Suppressor macrophage (primary cell): ENCODE data around the gene FITM1.
A peak's percentile ranks its signal among the peaks of the same experiment; 100 is the strongest.
"Not testable (repeated sequence)": the region's sequence is repeated elsewhere in the genome, so short reads cannot be mapped to it uniquely, and the experiment has no call there.

Experiments used
- DNase-seq, 4 experiments: peaks; one replicate each; pipeline ENCODE4 v3.0.0-alpha.2; 2020 to 2022

Gene FITM1

DNA sequence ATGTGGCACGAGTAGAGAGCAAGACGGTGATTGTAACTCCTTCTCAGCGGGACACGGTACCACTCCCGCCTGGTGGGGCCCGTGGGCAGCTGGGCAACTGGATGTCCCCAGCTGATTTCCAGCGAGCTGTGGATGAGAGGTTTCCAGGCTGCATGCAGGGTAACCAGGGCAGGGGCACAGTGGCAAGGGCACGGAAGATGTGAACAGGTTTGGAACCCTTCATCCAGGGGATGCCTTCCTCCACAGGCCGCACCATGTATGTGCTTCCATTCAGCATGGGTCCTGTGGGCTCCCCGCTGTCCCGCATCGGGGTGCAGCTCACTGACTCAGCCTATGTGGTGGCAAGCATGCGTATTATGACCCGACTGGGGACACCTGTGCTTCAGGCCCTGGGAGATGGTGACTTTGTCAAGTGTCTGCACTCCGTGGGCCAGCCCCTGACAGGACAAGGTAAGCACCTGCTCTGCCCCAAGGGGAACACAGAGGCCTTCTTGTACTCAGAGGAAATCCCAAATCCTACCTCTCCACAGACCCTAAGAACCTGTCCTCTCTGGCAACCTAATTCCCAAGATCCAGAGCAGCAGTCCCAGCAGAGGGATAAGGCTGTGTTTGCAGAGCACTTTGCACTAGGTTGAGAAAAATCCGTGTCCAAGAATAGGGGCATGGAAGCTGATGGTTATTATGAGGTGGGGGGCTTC, 32.1 kb upstream of the FITM1 start:
- DNase-seq: no peak

DNA sequence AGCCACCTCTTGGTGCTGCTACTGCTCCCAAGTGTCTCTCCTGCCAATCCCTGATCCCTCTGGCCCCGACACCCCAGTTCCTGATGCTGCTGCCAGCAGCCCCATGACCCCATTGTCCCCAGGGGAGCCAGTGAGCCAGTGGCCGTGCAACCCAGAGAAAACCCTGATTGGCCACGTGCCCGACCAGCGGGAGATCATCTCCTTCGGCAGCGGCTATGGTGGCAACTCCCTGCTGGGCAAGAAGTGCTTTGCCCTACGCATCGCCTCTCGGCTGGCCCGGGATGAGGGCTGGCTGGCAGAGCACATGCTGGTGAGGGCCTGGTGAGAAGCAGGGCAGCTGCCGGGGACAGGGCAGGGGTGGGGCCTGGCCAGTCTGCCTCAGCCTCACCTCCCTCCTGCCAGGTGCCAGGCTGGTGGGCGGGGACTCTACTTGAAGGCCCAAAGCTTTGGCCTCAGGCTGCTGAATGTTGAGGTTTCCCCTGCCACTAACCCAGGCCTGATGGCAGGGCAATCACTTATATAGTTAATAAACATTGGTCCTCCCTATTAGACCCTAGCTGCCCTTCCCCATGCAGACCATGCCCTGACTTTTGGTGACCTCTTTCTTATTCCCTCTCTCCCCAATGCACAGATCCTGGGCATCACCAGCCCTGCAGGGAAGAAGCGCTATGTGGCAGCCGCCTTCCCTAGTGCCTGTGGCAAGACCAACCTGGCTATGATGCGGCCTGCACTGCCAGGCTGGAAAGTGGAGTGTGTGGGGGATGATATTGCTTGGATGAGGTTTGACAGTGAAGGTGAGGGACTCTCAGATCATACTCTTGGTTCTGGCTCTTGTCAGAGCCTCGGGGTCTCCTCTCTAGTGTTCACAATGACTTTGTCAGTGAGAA, 31.3 kb upstream of the FITM1 start:
- DNase-seq: no peak

DNA sequence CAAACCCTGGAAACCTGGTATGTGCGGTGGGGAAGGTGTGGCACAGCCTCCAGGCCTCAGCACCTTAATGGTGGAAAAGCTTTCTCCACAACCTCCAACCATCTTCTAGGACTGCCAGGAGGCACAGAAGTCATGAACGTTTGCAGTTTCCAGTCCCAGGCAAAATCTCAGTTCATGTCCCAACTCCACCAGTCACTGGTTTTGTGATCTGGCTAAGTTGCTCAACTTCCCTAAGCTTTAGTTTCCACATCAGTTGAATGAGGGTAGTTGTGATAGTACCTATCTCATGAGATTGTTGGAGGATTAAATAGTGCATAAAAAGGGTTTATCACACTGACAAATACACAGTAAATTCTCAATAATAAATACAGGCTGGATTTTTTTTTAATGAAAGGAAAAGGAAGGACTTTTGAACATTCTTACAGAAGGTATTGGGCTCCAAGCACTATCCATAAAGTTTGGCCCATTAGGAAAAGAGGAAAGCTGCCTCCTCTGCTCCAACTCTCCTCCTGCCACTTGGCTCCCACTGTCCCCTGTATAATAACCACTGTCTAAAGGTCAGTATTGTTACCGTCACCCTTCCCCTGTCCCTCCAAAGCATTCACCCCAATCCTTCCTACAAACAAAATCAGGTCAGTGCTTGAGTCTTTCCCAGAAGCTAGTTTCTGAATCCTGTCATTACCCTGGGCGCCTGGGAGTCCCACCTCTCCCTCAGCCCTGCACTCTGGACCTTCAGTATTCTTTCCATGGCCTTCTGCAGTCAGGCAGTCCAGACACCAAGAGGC, 30.1 kb upstream of the FITM1 start:
- DNase-seq: peak; percentile 18 to 62 (median 46)

DNA sequence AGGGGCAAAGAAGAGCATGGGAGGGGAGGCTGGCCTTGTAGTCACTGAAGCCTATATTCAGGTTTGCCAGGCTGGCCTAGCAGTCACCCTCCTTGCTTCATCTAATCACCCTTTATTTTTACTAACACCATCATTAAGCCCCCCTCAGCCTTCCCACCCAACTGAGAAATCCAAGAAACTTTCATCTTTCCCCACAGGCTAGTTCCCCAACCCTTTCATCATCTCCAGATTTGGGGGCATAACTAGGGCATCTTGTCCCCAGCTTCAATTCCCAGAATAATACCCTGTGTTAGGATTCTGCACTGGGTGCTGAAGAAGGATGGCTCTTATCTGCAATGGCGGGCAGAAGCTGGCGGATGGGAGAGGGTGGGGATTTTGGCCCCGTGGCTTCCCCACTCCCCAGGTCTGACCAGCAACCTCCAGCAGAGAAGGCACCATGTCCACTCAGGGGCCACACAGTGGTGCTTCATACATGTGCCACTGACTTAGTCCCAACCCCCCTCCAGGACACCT, 29.4 kb upstream of the FITM1 start:
- no peak for DNase-seq

DNA sequence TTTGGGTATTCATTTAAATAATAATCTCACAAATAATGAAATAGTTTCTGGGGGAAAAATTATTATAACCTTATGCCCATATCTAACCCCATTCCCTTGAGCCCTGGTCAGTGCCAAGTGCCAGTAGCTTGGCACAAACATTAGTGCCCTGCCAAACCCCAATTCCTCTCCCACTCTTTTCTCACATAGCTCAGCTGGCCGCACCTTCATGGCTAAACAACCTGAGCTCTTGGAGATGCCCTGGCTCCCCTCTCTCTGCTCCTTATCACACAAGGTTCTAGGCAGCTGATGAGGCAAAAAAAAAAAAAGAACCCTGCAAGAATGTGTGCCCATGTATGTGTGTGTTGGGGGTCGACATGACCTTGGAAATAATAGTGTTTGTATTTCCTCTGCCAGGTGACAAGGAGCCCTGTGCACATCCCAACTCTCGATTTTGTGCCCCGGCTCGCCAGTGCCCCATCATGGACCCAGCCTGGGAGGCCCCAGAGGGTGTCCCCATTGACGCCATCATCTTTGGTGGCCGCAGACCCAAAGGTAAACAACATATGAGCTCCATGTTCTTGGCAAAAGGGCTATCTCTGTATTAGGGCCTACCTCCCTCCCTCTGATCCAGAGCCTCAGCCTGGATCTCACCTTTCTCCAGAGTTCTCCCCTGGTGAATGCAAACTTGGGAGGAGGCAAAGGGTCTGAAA, 28.0 kb upstream of the FITM1 start:
- DNase-seq: no peak

DNA sequence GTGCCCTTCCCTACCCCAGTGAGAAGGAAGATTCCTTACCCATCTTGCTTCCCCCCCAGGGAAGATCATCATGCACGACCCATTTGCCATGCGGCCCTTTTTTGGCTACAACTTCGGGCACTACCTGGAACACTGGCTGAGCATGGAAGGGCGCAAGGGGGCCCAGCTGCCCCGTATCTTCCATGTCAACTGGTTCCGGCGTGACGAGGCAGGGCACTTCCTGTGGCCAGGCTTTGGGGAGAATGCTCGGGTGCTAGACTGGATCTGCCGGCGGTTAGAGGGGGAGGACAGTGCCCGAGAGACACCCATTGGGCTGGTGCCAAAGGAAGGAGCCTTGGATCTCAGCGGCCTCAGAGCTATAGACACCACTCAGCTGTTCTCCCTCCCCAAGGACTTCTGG, 27.0 kb upstream of the FITM1 start:
- DNase-seq: no peak

DNA sequence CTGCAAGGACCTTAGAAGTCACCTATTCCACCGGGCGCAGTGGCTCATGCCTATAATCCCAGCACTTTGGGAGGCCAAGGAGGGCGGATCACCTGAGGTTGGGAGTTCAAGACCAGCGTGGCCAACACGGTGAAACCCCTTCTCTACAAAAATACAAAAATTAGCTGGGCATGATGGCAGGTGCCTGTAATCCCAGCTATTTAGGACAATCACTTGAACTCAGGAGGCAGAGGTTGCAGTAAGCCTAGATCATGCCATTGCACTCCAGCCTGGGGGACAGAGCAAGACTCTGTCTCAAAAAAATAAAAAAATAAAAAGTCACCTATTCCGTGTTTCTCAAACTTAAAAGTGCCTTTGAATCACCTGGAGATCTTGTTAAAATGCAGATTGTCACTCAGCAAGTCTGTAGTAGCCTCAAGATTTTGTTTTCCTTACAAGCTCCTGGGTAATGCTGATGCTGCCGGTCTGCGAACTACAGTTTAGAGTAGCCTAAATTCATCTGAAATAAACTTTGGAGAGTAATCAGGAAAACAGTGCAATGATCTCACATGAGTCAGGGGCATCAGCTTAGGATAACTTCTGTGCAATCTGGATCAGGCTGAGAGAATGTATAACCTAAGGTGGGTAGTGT, 24.7 kb upstream of the FITM1 start:
- DNase-seq: not testable (repeated sequence)

DNA sequence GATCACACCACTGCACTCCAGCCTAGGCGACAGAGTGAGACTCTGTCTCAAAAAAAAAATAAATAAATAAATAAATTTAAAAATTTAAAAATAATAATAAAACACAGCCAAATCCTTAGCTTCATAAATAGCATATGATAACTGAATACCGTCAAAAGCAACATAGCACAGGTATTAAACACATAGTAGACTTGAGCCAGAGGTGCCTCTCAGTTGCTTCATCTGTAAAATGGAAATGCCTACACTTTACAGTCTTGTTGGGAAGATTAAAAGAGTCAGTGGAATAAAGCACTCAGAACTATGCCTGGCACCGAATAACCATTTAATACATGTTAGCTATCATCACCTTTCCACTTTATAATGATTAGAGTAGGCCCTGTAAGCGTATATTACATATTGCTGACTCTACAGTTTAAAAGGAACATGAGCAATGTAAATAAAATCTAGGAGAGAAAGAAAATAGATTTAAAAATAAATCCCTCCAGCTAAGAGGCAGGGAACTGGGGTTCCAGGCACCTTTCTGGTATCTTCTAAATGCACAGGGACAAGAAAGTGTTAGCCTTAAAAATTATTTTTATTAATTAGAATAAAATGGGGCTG, 23.7 kb upstream of the FITM1 start:
- no peak for DNase-seq

DNA sequence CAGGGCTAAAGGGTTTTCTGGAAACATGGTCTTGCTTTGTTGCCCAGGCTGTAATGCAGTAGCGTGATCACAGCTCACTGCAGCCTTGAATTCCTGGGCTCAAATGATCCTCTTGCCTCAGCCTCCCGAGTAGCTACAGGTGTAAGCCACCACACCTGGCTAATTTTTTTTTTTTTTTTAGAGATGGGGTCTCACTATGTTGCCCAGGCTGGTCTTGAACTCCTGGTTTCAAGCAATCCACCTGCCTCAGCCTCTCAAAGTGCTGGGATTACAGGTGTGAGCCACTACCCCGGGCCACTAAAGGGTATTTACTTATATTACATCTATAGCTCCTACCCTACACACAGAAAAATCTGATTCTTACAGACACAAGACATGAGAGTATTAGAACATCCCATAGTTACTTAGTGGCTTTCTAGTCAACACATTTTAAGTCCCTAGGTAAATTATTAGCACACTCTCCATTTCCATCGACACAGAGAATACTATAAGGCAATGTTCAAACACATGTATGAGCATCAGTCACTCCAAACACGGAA, 22.1 kb upstream of the FITM1 start:
- DNase-seq: no peak

DNA sequence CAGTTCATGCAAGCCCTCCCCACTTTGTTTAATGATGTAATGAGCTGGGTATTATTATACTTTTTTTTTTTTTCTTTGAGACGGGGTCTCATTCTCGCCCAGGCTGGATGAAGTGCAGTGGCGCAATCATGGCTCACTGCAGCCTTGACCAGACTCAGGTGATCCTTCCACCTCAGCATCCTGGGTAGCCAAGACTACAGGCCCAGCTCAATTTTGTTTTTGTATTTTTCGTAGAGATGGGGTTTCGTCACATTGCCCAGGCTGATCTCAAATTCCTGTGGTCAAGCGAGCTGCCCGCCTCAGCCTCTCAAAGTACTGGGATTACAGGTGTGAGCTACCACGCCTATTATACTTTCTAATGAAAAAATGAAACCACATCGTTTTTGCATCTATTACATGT, 20.4 kb upstream of the FITM1 start:
- DNase-seq: no peak

DNA sequence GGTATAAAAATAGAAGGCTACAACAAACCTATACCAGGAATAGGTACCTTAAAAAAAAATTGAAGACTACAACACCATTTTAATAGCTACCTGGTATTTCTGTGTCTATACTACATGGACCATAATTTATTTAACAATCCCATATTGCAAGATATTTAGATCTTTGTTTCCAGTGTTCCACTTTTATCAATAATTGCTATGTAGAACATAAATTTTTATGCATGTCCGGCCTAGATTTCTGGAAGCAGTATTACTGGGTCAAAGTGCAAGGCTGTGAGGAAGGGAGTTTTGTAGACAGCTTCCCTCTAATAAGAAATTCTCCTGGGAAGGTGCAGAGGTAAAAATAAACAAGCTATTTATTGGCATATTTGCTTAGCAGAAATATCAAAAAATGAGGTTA, 19.9 kb upstream of the FITM1 start:
- DNase-seq: no peak

DNA sequence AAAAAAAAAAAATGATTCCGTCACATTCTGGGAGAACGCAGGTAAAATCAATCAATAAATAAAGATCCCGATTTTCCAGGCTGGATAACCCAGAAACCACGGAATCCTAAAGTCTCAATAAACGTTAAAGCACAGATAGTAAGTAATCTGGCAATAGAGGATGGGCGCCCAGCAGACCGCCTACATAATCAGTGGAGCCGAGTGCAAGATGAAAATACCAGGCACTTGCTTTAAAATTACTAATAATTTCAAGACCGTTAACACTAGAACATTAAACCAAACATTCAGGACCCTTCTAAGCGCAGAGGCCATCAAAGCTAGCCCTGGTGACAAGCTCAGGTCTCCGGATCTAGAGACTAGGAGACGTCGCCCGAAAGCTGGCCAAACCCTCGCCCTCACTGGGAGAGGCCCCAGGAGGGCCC, 17.1 kb upstream of the FITM1 start:
- no peak for DNase-seq

DNA sequence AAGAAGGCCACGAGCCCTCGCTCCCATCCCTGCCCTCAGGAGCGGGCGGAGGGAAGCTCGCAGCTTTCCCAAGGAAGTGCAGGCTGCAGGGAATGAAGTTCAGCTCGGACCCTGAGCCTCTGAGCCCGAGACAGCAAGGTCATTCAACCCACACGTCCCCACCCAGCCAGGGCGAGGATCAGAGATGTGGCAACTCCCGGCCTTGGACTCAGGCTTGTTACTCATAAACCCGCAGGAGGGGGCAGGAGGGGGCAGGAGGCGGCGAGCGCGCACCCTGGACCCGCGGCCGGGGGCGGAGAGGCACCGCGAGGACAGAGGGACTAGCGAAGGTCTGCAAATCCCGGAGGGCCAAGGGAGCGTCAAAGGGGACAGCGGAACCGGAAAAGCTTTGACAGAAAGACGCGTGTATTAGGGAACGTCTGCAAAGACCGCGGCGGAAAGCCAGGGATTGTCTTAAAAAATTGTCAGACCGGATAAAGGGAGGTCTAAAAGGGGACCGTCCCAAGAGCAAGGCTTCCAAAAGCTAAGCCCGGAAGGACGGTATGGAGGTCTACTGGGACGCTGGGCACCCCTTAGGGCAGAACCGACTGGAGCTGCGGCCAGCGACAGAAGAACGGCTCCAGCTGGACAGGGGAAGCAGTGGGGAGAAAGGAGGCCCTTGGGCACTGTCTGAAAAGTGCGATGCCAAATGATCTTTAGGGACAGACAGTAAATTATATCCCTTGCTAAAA, 16.5 kb upstream of the FITM1 start:
- DNase-seq: peak; percentile 95 to 98 (median 96)

DNA sequence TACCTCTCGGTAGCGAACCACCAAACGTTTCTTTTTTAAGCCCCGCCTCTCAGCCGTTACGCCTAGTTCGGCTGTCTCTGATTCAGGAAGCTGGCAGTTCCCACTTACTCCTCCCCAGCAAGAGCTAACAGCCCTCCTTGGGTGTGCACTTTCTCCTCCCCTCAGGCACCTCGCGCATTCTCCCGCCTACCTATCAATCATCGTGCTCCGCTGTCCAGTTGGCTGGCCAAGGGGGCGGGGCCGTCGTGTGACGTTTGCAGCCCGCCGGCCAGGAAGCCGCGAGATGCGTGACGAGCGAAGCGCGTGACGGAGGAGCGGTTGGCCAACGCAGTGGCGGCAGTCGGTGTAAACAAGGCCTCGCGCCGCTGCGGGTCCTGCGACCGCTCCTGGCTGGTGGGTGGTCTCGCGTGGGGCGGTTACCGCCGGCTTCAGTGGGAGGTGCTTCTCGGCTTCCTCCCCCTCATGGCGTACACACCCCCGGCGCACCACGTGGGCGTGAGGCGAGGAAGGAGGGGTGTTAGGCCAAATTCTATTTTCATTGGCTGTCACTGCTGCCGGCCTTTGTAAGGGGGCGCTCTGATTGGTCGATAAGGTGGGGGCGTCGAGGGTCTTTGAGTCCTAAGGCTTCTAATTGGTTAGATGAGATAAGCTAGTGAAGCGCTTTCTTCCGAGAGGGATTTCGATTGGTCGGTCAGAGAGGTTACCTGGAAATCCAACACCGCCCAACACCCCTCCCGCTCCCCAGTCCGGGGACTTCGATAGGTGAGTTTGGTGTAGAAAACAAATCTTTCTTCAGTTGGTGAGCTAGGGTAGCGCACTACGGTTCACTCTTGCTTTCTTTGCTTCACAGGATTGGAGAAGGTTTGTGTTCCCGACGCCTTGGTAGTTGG, 15.7 kb upstream of the FITM1 start, which contains the start of the genes DCAF11 and NRL:
Gene DCAF11, plus strand, starts transcription at position 246 of the 890 bp plus-strand sequence. CDS start 818 bp downstream, outside the sequence.
Gene NRL, minus strand, starts transcription at position 418 of the 890 bp plus-strand sequence. CDS start 32,101 bp downstream, outside the sequence.
- peak; percentile 99 to 100 (median 100) for DNase-seq

DNA sequence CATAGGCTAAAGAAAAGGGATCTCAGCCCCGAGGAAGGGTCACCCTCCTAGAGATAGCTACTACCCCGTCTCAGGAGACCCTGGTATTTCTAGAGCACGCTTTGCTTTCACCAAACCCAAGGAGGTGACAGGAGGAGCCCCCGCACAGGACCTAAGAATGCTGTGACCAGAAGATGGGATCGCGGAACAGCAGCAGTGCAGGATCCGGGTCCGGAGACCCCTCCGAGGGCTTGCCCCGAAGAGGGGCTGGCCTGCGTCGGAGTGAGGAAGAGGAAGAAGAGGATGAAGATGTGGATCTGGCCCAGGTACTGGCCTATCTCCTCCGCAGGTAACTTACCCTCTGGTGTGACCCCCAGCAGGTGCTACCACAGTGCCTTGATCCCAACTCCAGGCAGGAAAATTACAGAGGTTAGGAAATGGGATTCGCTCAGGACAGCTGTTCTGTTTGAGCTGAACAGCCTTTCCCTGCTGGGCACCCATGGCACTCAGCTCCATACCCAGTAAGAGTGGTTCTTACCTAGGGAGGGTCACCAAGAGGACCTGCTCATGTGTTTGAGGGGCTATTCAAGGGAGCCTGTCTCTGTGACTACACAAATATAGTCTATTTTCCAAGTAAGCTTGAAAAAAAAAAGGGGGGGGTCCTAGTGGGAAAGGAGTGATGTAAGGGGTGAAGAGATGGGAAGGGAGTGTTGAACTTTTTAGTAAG, 14.9 kb upstream of the FITM1 start:
- DNase-seq: no peak

DNA sequence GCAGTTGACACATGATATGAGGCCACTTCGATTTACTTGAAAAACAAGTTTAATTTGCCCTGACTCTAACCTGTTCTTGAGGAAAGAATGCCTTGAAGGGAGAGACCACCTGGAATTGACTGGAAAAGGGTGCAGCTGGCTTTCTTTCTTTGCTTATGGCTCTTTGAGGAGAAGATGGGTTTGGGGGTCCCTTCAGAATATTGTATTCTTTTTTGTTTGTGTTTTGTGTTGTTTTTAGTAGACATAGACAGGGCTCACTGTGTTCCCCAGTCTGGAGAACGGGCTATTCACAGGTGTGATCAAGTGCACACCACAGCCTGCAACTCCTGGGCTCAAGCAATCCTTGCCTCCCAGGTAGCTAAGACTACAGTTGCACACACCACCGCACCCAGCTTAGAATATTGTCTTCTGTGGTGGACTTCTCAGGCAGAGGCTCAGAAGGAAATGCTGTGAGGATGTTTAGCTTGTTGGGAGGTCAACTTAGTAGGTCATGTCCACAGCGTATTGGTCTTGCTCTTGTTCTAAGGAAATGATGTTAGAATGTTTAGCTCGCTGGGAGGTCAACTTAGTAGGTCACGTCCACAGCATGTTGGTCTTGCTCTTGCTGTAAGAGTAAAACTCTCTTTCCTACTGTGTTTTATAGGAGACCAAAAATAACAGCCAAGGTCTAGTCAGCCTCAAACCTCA, 14.2 kb upstream of the FITM1 start:
- DNase-seq: no peak

DNA sequence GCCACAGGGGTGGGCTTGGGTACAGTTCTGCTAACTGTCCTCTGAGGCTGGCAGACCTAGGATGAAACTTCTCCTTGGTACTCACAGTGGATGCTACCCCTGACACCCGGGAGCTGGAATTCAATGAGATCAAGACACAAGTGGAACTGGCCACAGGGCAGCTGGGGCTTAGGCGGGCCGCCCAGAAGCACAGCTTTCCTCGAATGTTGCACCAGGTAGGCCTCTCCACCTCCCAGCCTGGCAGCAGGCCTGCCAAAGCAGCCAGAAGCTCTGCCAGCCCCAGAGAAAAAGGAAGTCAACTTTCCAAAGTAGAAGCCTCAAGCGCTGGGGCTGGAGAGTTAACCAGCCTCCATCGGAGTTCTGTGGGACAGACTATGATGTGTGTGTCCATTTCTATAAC, 13.3 kb upstream of the FITM1 start:
- no peak for DNase-seq

DNA sequence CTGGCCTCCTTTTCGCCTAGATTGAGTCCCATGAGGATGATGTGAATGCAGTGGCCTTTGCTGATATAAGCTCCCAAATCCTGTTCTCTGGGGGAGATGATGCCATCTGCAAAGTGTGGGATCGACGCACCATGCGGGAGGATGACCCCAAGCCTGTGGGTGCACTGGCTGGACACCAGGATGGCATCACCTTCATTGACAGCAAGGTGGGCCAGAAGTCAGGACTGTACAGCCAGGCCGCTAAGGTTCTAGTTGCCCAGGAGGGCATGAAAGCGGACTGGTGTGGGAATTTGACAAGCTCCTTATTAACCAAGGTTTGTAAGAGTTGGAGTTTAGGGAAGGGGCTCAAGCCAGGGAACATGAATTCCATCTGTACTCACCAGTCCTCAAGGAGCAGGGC, 10.8 kb upstream of the FITM1 start:
- DNase-seq: no peak
